HepG2 (cell line): ENCODE measurements around the gene GRIK2. TPM values are rescaled to one million over a fixed set of nuclear protein-coding genes. Genes with fewer than 3 reads are reported as not detected.

Experiments
- ATAC-seq: fragments of 200-7000 bp; cut with Tn5 transposase; 3 replicates; pipeline ENCODE4 v1.9.1; 2020; ENCODE audit warnings: mild to moderate bottlenecking, moderate library complexity
- BruUV-seq: library from RNA; stranded (reverse); fragments of 400-500 nt; replicated peaks from 2 replicates; lab custom pipeline; 2021; lab: Mats Ljungman, UMichigan
- CTCF ChIA-PET: fragments of 300-600 bp; formaldehyde crosslinking; extraction: SDS; loops from one replicate; lab custom pipeline; 2021; ENCODE audit warnings: low total read pairs, inconsistent platforms, low intra/inter-chr PET ratio; lab: Yijun Ruan, JAX
- POLR2A ChIA-PET: fragments of 350-600 bp; sonication (Branson Sonifier 250); formaldehyde crosslinking; loops from one replicate; lab custom pipeline; 2020; ENCODE audit warnings: antibody characterized with exemption, inconsistent platforms; lab: Yijun Ruan, JAX
- DNase-seq: peaks from one replicate; pipeline ENCODE4 v3.0.0-alpha.2; 2015; ENCODE audit warnings: low spot score
- FAIRE-seq: peaks from 3 replicates; lab custom pipeline; 2011; peaks lifted over from hg19 to GRCh38; lab: Jason Lieb, UNC
- H2AFZ ChIP-seq: one replicate; pipeline ENCODE4 v1.6.1; 2011; ENCODE audit warnings: low read length, inconsistent platforms
- H3K27ac ChIP-seq: fragments of 300-600 bp; 3 replicates; pipeline ENCODE4 v1.8.0; 2011; ENCODE audit warnings: mixed run types, mild to moderate bottlenecking, mixed read lengths, low read length, inconsistent platforms; ENCODE audit not compliant: insufficient read depth; ENCODE audit errors: extremely low read length
- H3K27me3 ChIP-seq, 2 experiments: fragments of 200-600 bp in 1 of 2; 2 replicates in 1 of 2; 3 replicates in 1 of 2; pipeline versions ENCODE4 v1.6.0 to v1.8.0; 2011; ENCODE audit warnings: low read length in 2 of 2, mild to moderate bottlenecking in 2 of 2, moderate library complexity in 2 of 2, inconsistent platforms in 1 of 2; ENCODE audit not compliant: insufficient read depth in 2 of 2, control insufficient read depth in 1 of 2
- H3K36me3 ChIP-seq, 2 experiments: fragments of 200-600 bp in 1 of 2; replicated peaks in 1 of 2; 2 replicates in 1 of 2; 3 replicates in 1 of 2; pipeline versions ENCODE4 v1.5.1 to v1.8.0; 2011; ENCODE audit warnings: low read length in 2 of 2, inconsistent platforms in 1 of 2; ENCODE audit not compliant: insufficient read depth in 2 of 2, control insufficient read depth in 1 of 2
- H3K4me1 ChIP-seq: 2 replicates; pipeline ENCODE4 v1.5.1; 2012; ENCODE audit warnings: low read length, inconsistent platforms; ENCODE audit not compliant: insufficient read depth
- H3K4me2 ChIP-seq: 2 replicates; pipeline ENCODE4 v1.6.0; 2011; ENCODE audit warnings: low read depth, low read length, inconsistent platforms
- H3K4me3 ChIP-seq, 3 experiments: fragments of 200-600 bp in 1 of 3; sonication (generic), shearing (Covaris generic) in 1 of 3; replicated peaks in 1 of 3; 2 replicates each; pipeline ENCODE4 v1.5.1; 2011 to 2016; ENCODE audit warnings: low read length in 3 of 3, inconsistent platforms in 2 of 3, low read depth in 2 of 3, mild to moderate bottlenecking in 2 of 3, control low read depth in 1 of 3, mixed read lengths in 1 of 3; ENCODE audit not compliant: insufficient read depth in 1 of 3
- H3K79me2 ChIP-seq: one replicate; pipeline ENCODE4 v1.6.1; 2011; ENCODE audit warnings: low read length, inconsistent platforms; ENCODE audit not compliant: insufficient read depth
- H3K9ac ChIP-seq: 2 replicates; pipeline ENCODE4 v1.6.0; 2011; ENCODE audit warnings: mild to moderate bottlenecking, low read depth, low read length, inconsistent platforms; ENCODE audit not compliant: insufficient read depth
- H3K9me3 ChIP-seq: 2 replicates; pipeline ENCODE4 v1.5.1; 2012; ENCODE audit warnings: mild to moderate bottlenecking, low read length
- H4K20me1 ChIP-seq: 2 replicates; pipeline ENCODE4 v1.6.0; 2011; ENCODE audit warnings: inconsistent platforms, mild to moderate bottlenecking, low read length, moderate library complexity; ENCODE audit not compliant: insufficient read depth
- ARNTL ChIP-seq: sonication (generic); formaldehyde crosslinking; IDR thresholded peaks from 2 replicates; pipeline ENCODE4 v1.4.0; 2020; ENCODE audit warnings: mild to moderate bottlenecking, missing genetic modification reagents
- ATF1 ChIP-seq: IDR thresholded peaks from 2 replicates; pipeline ENCODE4 v1.6.1; 2016; ENCODE audit warnings: mild to moderate bottlenecking, control low read depth
- HOXA3 ChIP-seq: sonication (generic); formaldehyde crosslinking; IDR thresholded peaks from 2 replicates; pipeline ENCODE4 v1.5.0; 2020; ENCODE audit warnings: missing genetic modification reagents
- JUND ChIP-seq: sonication (generic); formaldehyde crosslinking; IDR thresholded peaks from 2 replicates; pipeline ENCODE4 v1.8.0; 2022; ENCODE audit warnings: mild to moderate bottlenecking, missing genetic modification reagents
- KDM6A ChIP-seq: IDR thresholded peaks from 2 replicates; pipeline ENCODE4 v1.6.1; 2016; ENCODE audit warnings: low read depth
- MLLT10 ChIP-seq: sonication (generic); formaldehyde crosslinking; IDR thresholded peaks from 2 replicates; pipeline ENCODE4 v1.4.0; 2020; ENCODE audit warnings: missing genetic modification reagents
- MTA1 ChIP-seq: sonication (generic); formaldehyde crosslinking; IDR thresholded peaks from 2 replicates; pipeline ENCODE4 v1.4.0; 2020; ENCODE audit warnings: missing genetic modification reagents, mild to moderate bottlenecking, borderline replicate concordance
- NBN ChIP-seq: fragments of 450-650 bp; conservative IDR thresholded peaks from 2 replicates; pipeline ENCODE4 v1.6.1; 2017
- NCOA1 ChIP-seq: sonication (generic); formaldehyde crosslinking; IDR thresholded peaks from 2 replicates; pipeline ENCODE4 v1.9.0; 2021; ENCODE audit warnings: missing genetic modification reagents
- NFE2L2 ChIP-seq: fragments of 150-350 bp; IDR thresholded peaks from 2 replicates; pipeline ENCODE4 v1.6.1; 2014; ENCODE audit warnings: low read length
- PCBP2 ChIP-seq: fragments of 200-400 bp; formaldehyde crosslinking; optimal IDR thresholded peaks from 2 replicates; pipeline ENCODE3; 2018; ENCODE audit warnings: low read length, low read depth; ENCODE audit not compliant: poor library complexity, severe bottlenecking
- STAT5B ChIP-seq: sonication (generic); formaldehyde crosslinking; IDR thresholded peaks from 2 replicates; pipeline ENCODE4 v1.4.0; 2020; ENCODE audit warnings: missing genetic modification reagents
- TIGD3 ChIP-seq: sonication (generic); formaldehyde crosslinking; IDR thresholded peaks from 2 replicates; pipeline ENCODE4 v1.5.1; 2020; ENCODE audit warnings: mild to moderate bottlenecking, missing genetic modification reagents, borderline replicate concordance
- TOPORS ChIP-seq: sonication (generic); formaldehyde crosslinking; IDR thresholded peaks from 2 replicates; pipeline ENCODE4 v1.8.0; 2023; ENCODE audit warnings: mild to moderate bottlenecking, missing genetic modification reagents
- ZNF382 ChIP-seq: sonication (generic); formaldehyde crosslinking; IDR thresholded peaks from 2 replicates; pipeline ENCODE4 v1.5.0; 2020; ENCODE audit warnings: missing genetic modification reagents, mild to moderate bottlenecking, borderline replicate concordance
- ZNF446 ChIP-seq: sonication (generic); formaldehyde crosslinking; IDR thresholded peaks from 2 replicates; pipeline ENCODE4 v1.5.0; 2020; ENCODE audit warnings: mild to moderate bottlenecking, missing genetic modification reagents
- WGBS: methylation state at CpG from one replicate; pipeline ENCODE4 v1.1.6; 2017; ENCODE audit warnings: low lambda C conversion rate; 5-methylcytosine and 5-hydroxymethylcytosine counted together
- in situ Hi-C: cut with HindIII; loops from 2 replicates; pipeline ENCODE4 v1.10.0; 2017; ENCODE audit warnings: low pct_unique_long_range_greater_than_20kb; ENCODE audit not compliant: extremely low pct_ligation_motif_present
- intact Hi-C: fragments of 100-400 bp; cut with micrococcal nuclease; formaldehyde crosslinking; loops from one replicate; pipeline ENCODE4 v1.10.0; 2022; ENCODE audit not compliant: unreplicated experiment
- polyA plus RNA-seq, 8 experiments: library from polyadenylated mRNA; depleted of rRNA in 3 of 8; stranded (reverse) in 7 of 8; unstranded in 1 of 8; fragments of >200 nt; fragmentation: Illumina TruSeq in 4 of 8; extraction: Trizol in 4 of 8; gene quantifications; 2 replicates each; pipeline versions ENCODE4 v1.2.1 to v1.2.3, GENCODE V29; 2011 to 2016; ENCODE audit warnings: low read depth in 4 of 8, missing spikeins in 1 of 8, mixed read lengths in 1 of 8; ENCODE audit not compliant: insufficient read depth in 1 of 8
- total RNA-seq, 5 experiments: library from RNA; depleted of rRNA; stranded (reverse); fragments of >200 nt; fragmentation: Illumina TruSeq; extraction: Trizol; gene quantifications; 2 replicates each; pipeline ENCODE4 v1.2.3, GENCODE V29; 2016; ENCODE audit warnings: low read depth in 1 of 5

Gene GRIK2
- total and polyA plus RNA-seq, 2 of the 13 experiments (the other 11 are each of a cell fraction or from before 2014, with no cell fraction given): not detected

- no peak for ATAC-seq
- intact Hi-C loops (no loop called here), in situ Hi-C loops (no loop called here)
- Histone ChIP-seq H2AFZ (no peak overlapping the region), H3K9ac (no peak overlapping the region), H3K36me3 (no peaks in the 10 kb centered on the region), H3K9me3 (no peaks in the 10 kb centered on the region), H4K20me1 (no peaks in the 10 kb centered on the region), H3K4me2 (no peak overlapping the region), H3K4me1 (no peaks in the 10 kb centered on the region), H3K27me3 (no peaks in the 10 kb centered on the region), H3K4me3 (no peak overlapping the region), H3K27ac (no peak overlapping the region), H3K79me2 (no peaks in the 10 kb centered on the region)
- DNase-seq: no peak
- no peak for TF ChIP-seq NCOA1 (CRISPR knock-in tag)
- TF ChIP-seq ZNF446 (CRISPR knock-in tag): no peak
- TF ChIP-seq KDM6A: no peak
- TF ChIP-seq NFE2L2: no peak
- TF ChIP-seq ARNTL (CRISPR knock-in tag): no peak
- TF ChIP-seq HOXA3: no peak
- no peak for TF ChIP-seq MTA1
- TF ChIP-seq ZNF382 (CRISPR knock-in tag): no peak
- no peak for TF ChIP-seq TOPORS (CRISPR knock-in tag)
- WGBS: 30% methylated on average over 4 of the region's 4 CpGs
- no peak for FAIRE-seq
- POLR2A ChIA-PET: no interaction called here
- CTCF ChIA-PET: no interaction called here
- no TSS peak for BruUV-seq
Observed at GRCh38 chr6:101453221-101453620, 59.7 kb downstream of the GRIK2 start.

- in situ Hi-C loops (no loop called here), intact Hi-C loops (no loop called here)
- Histone ChIP-seq H2AFZ (no peak overlapping the region), H3K4me2 (no peak overlapping the region), H3K9me3 (no peaks in the 10 kb centered on the region), H3K9ac (no peak overlapping the region), H3K79me2 (no peaks in the 10 kb centered on the region), H3K27me3 (no peaks in the 10 kb centered on the region), H3K4me1 (no peaks in the 10 kb centered on the region), H4K20me1 (no peaks in the 10 kb centered on the region), H3K36me3 (no peaks in the 10 kb centered on the region), H3K27ac (no peak overlapping the region), H3K4me3 (no peak overlapping the region)
- TF ChIP-seq STAT5B (CRISPR knock-in tag) (no peak), MLLT10 (CRISPR knock-in tag) (no peak), PCBP2 (no peak), NBN (no peak), TIGD3 (CRISPR knock-in tag) (no peak), ATF1 (CRISPR knock-in tag) (no peak), JUND (CRISPR knock-in tag) (no peak)
- FAIRE-seq: no peak
- POLR2A ChIA-PET: no interaction called here
- CTCF ChIA-PET: no interaction called here
- BruUV-seq: no TSS peak
- no peak for DNase-seq
- WGBS: 31% methylated on average over 3 of the region's 3 CpGs
- no peak for ATAC-seq
Observed at GRCh38 chr6:101454106-101454676, 60.7 kb downstream of the GRIK2 start.
